Measurements from ENCODE around the gene CELF4.

CELF4 gene

DNA sequence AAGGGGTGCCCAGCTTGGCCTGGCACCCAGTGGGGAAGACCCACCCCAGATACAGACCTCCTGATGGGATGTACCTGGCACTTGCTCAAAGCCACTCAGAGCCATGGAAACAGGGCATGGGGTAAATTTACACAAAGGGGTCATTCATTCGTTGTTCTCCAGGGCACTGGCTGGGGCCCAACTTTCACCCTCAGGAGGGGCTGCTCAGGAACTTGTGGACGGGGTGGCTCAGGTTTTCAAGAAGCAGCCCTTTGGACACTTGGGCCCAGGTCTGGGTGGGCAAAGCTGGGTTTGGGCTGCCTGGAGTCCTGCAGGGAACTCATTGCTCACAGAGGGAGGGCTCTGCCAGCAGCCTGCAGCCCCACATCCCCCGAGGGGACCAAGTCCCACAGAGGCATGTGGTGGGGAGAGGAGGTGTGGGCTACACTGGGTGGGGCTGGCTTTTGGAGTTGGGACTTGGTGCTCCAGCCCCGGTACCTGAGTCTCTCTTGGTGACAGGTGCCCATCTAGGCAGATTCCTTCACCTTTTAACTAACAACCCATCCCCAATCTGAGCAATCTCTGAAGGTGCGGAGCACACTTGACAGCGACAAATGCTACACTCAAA is 172.3 kb downstream of the CELF4 start:
- Histone ChIP-seq H3K27me3 (ENCODE audit: insufficient read depth, low read length) (peaks cover 33% of the 10 kb centered on the region), H3K4me1 (ENCODE audit: control insufficient read depth, insufficient read depth, low read length, unreplicated experiment) (peaks cover 4% of the 10 kb centered on the region), H3K36me3 (ENCODE audit: insufficient read depth, low read length) (no peaks in the 10 kb centered on the region), H3K27ac (ENCODE audit: low read depth, low read length) (no peak overlapping the region), H3K79me2 (ENCODE audit: control insufficient read depth, insufficient read depth, low read length, unreplicated experiment) (no peaks in the 10 kb centered on the region), H3K4me3 (ENCODE audit: low read depth, low read length) (peak overlapping the region; percentile 73), H2AFZ (ENCODE audit: low read length, unreplicated experiment) (no peak overlapping the region)

DNA sequence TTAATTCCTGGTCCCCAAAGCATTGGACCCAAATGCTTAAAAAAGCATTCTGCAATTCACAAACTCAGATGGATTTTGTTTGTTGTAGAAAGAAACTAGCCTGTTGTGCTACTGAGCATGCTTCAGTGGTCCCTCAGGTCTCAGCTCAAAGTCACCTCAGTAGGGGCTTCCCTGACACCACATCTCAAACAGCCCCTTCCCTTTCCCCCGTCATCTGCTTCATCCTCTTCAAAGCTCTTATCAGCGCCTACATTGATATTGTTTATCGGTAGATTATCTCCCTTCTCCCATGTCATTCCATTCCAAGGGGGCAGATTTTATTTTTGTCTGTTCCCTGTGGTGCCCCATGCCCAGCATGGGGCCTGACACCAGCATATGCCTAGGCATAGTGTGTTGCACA is 172.9 kb downstream of the CELF4 start:
- H3K36me3 ChIP-seq (ENCODE audit: insufficient read depth, low read length): no peaks in the 10 kb centered on the region
- H3K4me3 ChIP-seq (ENCODE audit: low read depth, low read length): no peak overlapping the region
- peaks cover 4% of the 10 kb centered on the region for H3K4me1 ChIP-seq (ENCODE audit: control insufficient read depth, insufficient read depth, low read length, unreplicated experiment)
- peaks cover 40% of the 10 kb centered on the region for H3K27me3 ChIP-seq (ENCODE audit: insufficient read depth, low read length)
- no peak overlapping the region for H3K27ac ChIP-seq (ENCODE audit: low read depth, low read length)
- H3K79me2 ChIP-seq (ENCODE audit: control insufficient read depth, insufficient read depth, low read length, unreplicated experiment): no peaks in the 10 kb centered on the region
- no peak overlapping the region for H2AFZ ChIP-seq (ENCODE audit: low read length, unreplicated experiment)

DNA sequence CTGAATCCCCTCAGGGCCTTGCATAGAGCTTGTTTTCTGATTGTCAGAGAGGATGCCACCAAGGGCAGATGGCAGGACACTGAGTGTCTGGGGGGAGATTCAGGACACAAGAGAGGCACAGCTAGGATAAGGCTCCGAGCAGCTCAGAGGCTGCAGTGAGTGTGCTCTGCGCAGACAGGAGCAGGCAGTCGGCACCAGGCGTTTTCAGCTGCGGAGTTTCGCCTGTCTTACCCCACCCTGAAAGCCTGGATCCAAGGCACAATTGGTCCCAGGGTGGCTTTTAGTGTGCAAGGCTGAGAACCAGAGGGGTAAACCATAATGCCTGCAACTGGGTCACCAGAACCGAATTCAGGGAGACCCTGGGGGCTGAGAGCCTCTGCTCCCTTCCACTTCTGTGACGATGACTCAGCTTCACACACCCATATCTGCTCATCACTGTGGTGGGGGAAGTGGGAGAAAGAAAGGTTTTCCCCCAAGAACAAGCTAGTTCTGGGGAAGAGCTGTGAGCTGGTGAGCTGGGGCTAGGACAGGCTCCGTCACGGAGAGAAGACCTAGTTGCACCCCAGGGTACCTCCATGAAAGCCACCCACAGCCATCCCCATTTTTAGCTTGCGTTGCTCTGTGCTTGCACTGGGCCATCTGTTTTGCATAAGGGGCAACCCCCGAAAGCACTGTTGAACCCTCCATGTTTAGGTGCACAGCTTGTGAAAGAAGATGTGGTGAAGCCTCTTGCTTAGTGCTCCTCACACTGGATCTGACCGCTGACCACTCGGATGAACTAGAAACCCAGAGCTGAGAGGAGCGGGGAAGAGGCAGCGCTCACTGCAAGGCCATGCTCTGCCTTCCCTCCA is 173.7 kb downstream of the CELF4 start:
- H2AFZ ChIP-seq (ENCODE audit: low read length, unreplicated experiment): no peak overlapping the region
- H3K36me3 ChIP-seq (ENCODE audit: insufficient read depth, low read length): no peaks in the 10 kb centered on the region
- no peak overlapping the region for H3K27ac ChIP-seq (ENCODE audit: low read depth, low read length)
- H3K4me1 ChIP-seq (ENCODE audit: control insufficient read depth, insufficient read depth, low read length, unreplicated experiment): peaks cover 4% of the 10 kb centered on the region
- H3K27me3 ChIP-seq (ENCODE audit: insufficient read depth, low read length): peaks cover 40% of the 10 kb centered on the region
- no peak overlapping the region for H3K4me3 ChIP-seq (ENCODE audit: low read depth, low read length)
- H3K79me2 ChIP-seq (ENCODE audit: control insufficient read depth, insufficient read depth, low read length, unreplicated experiment): no peaks in the 10 kb centered on the region

DNA sequence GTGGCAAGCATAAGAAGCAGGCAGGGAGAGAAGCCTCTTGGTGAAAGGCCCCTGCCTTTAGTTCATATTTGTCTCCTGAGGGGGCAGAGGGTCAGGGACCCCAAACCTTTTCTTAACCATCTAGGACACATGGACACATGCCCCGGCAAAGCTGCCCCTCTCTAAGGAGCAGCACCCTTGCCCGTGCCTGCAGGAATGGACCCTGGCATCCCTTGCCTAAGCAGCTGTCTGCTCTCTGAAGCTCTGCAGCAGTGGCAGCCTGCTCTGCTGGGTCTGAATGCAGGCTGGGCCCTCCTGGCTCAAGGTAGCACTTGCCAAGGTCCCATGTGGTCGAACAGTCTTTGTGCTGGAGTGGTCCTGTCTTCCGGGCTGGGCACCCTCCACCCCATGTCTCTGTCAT is 174.4 kb downstream of the CELF4 start:
- H2AFZ ChIP-seq (ENCODE audit: low read length, unreplicated experiment): no peak overlapping the region
- peaks cover 4% of the 10 kb centered on the region for H3K4me1 ChIP-seq (ENCODE audit: control insufficient read depth, insufficient read depth, low read length, unreplicated experiment)
- peaks cover 40% of the 10 kb centered on the region for H3K27me3 ChIP-seq (ENCODE audit: insufficient read depth, low read length)
- no peaks in the 10 kb centered on the region for H3K79me2 ChIP-seq (ENCODE audit: control insufficient read depth, insufficient read depth, low read length, unreplicated experiment)
- no peaks in the 10 kb centered on the region for H3K36me3 ChIP-seq (ENCODE audit: insufficient read depth, low read length)
- H3K4me3 ChIP-seq (ENCODE audit: low read depth, low read length): no peak overlapping the region
- no peak overlapping the region for H3K27ac ChIP-seq (ENCODE audit: low read depth, low read length)

GRCh38 chr18:37390687-37391086 is 174.9 kb downstream of the CELF4 start:
- Histone ChIP-seq H3K36me3 (ENCODE audit: insufficient read depth, low read length) (no peaks in the 10 kb centered on the region), H3K27me3 (ENCODE audit: insufficient read depth, low read length) (peaks cover 41% of the 10 kb centered on the region), H3K79me2 (ENCODE audit: control insufficient read depth, insufficient read depth, low read length, unreplicated experiment) (no peaks in the 10 kb centered on the region), H3K27ac (ENCODE audit: low read depth, low read length) (no peak overlapping the region), H3K4me3 (ENCODE audit: low read depth, low read length) (no peak overlapping the region), H2AFZ (ENCODE audit: low read length, unreplicated experiment) (no peak overlapping the region), H3K4me1 (ENCODE audit: control insufficient read depth, insufficient read depth, low read length, unreplicated experiment) (peaks cover 4% of the 10 kb centered on the region)

GRCh38 chr18:37389684-37390368 is 175.8 kb downstream of the CELF4 start:
- H3K27me3 ChIP-seq (ENCODE audit: insufficient read depth, low read length): peaks cover 45% of the 10 kb centered on the region
- no peak overlapping the region for H3K27ac ChIP-seq (ENCODE audit: low read depth, low read length)
- H2AFZ ChIP-seq (ENCODE audit: low read length, unreplicated experiment): no peak overlapping the region
- H3K79me2 ChIP-seq (ENCODE audit: control insufficient read depth, insufficient read depth, low read length, unreplicated experiment): no peaks in the 10 kb centered on the region
- H3K36me3 ChIP-seq (ENCODE audit: insufficient read depth, low read length): no peaks in the 10 kb centered on the region
- peaks cover 4% of the 10 kb centered on the region for H3K4me1 ChIP-seq (ENCODE audit: control insufficient read depth, insufficient read depth, low read length, unreplicated experiment)
- H3K4me3 ChIP-seq (ENCODE audit: low read depth, low read length): no peak overlapping the region

DNA sequence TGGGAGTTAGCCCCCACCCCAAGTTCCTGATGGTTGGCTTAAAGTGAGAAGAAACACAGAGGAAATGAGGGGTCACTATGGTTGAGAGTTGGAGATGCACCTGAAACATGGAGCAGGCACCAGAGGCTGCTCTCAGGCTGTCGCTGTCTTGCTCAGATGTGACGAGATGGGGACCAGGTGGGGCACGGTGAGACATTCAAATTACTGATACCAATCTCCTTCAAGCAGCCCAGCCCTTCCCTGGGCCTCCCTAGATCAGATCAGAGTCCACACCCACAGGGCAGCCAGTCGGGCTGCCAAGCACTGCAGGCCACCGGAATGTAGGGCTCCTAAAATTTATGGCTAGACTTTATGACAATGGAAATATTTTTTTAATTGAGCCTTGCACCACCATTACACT is 176.6 kb downstream of the CELF4 start:
- peaks cover 53% of the 10 kb centered on the region for H3K27me3 ChIP-seq (ENCODE audit: insufficient read depth, low read length)
- no peaks in the 10 kb centered on the region for H3K36me3 ChIP-seq (ENCODE audit: insufficient read depth, low read length)
- no peaks in the 10 kb centered on the region for H3K79me2 ChIP-seq (ENCODE audit: control insufficient read depth, insufficient read depth, low read length, unreplicated experiment)
- no peak overlapping the region for H2AFZ ChIP-seq (ENCODE audit: low read length, unreplicated experiment)
- no peaks in the 10 kb centered on the region for H3K4me1 ChIP-seq (ENCODE audit: control insufficient read depth, insufficient read depth, low read length, unreplicated experiment)
- no peak overlapping the region for H3K27ac ChIP-seq (ENCODE audit: low read depth, low read length)
- H3K4me3 ChIP-seq (ENCODE audit: low read depth, low read length): no peak overlapping the region

- Histone ChIP-seq H3K4me3 (ENCODE audit: low read depth, low read length) (no peak overlapping the region), H2AFZ (ENCODE audit: low read length, unreplicated experiment) (no peak overlapping the region), H3K27me3 (ENCODE audit: insufficient read depth, low read length) (peaks cover 59% of the 10 kb centered on the region), H3K79me2 (ENCODE audit: control insufficient read depth, insufficient read depth, low read length, unreplicated experiment) (no peaks in the 10 kb centered on the region), H3K27ac (ENCODE audit: low read depth, low read length) (no peak overlapping the region), H3K36me3 (ENCODE audit: insufficient read depth, low read length) (no peaks in the 10 kb centered on the region), H3K4me1 (ENCODE audit: control insufficient read depth, insufficient read depth, low read length, unreplicated experiment) (no peaks in the 10 kb centered on the region)
These were observed 177.2 kb downstream of the CELF4 start for GRCh38 chr18:37388413-37388812.

DNA sequence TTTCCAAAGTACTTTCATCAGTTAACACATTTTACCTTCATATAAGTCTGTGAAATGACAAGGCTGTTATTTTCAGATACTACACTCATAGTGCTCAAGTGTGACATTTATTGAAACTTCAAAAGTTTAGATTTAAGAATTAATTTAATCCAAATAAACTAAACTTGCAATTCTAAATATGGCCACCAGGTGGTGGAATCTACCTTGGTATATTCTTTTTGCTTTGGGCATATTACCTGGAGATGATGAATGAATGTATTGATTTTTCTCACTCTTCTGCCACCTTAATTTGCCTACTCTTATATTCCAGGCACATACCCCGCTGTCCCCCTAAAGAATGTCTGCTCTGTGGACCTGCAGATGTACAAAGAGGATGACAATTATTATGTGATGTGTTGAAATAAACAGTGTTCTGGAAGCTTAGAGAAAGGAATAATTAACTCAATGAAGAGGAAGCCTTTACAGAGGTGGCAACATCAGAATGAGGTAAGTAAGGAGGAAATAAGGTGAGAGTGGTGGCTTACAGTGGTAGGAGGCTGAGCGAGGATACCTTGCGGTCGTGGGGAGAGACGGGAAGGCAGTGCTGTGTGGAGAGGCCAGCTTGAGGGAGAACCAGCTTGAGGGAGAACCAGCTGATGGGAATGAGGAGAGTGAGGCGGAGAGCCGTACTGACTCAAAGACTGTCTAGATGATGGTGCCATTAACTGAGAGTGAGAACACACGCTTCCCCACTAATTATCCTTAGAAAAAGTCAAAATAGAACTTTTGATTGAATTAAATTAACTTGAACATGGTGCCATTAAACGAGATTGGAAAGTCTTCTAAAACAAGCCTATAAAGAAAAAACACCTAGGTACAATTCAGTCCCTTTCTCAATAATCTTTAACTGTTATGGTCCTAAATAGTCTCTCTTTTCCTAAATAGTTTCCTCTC is 179.5 kb downstream of the CELF4 start:
- H3K4me3 ChIP-seq (ENCODE audit: low read depth, low read length): no peak overlapping the region
- H3K27me3 ChIP-seq (ENCODE audit: insufficient read depth, low read length): peaks cover 49% of the 10 kb centered on the region
- no peaks in the 10 kb centered on the region for H3K4me1 ChIP-seq (ENCODE audit: control insufficient read depth, insufficient read depth, low read length, unreplicated experiment)
- H3K36me3 ChIP-seq (ENCODE audit: insufficient read depth, low read length): no peaks in the 10 kb centered on the region
- H2AFZ ChIP-seq (ENCODE audit: low read length, unreplicated experiment): no peak overlapping the region
- H3K79me2 ChIP-seq (ENCODE audit: control insufficient read depth, insufficient read depth, low read length, unreplicated experiment): no peaks in the 10 kb centered on the region
- H3K27ac ChIP-seq (ENCODE audit: low read depth, low read length): no peak overlapping the region
